HG02798 (cell line): ENCODE results near the gene FAM107A.
A peak's percentile ranks its signal among the peaks of the same experiment; 100 is the strongest.

Experiments used
- ATAC-seq: cut with Tn5 transposase; IDR thresholded peaks from one replicate; pipeline ENCODE4 v1.9.1; 2021; ENCODE audit warnings: mild to moderate bottlenecking; ENCODE audit not compliant: unreplicated experiment, poor library complexity

Gene FAM107A

GRCh38 chr3:58569287-58570001 is 7.7 kb downstream of the FAM107A start:
- ATAC-seq, result no peak

- peak; percentile 53 for ATAC-seq
Observed at GRCh38 chr3:58568572-58569286, 8.5 kb downstream of the FAM107A start.

GRCh38 chr3:58567251-58567515 is 10.0 kb downstream of the FAM107A start:
- ATAC-seq, result no peak

GRCh38 chr3:58566398-58567250 is 10.6 kb downstream of the FAM107A start:
- no peak for ATAC-seq

- ATAC-seq, result no peak
Observed at GRCh38 chr3:58565621-58566397, 11.4 kb downstream of the FAM107A start.

- ATAC-seq, result no peak
Observed at GRCh38 chr3:58564456-58565160, 12.6 kb downstream of the FAM107A start.

- no peak for ATAC-seq
Observed at GRCh38 chr3:58564054-58564453, 13.1 kb downstream of the FAM107A start.

GRCh38 chr3:58563386-58564035 is 13.7 kb downstream of the FAM107A start:
- no peak for ATAC-seq

GRCh38 chr3:58562498-58562897 is 14.7 kb downstream of the FAM107A start:
- ATAC-seq, result no peak

GRCh38 chr3:58560771-58561311 is 16.4 kb downstream of the FAM107A start:
- no peak for ATAC-seq

- no peak for ATAC-seq
Observed at GRCh38 chr3:58559586-58559985, 17.6 kb downstream of the FAM107A start.

GRCh38 chr3:58557491-58557890 is 19.7 kb downstream of the FAM107A start:
- ATAC-seq, result no peak

- ATAC-seq, result no peak
Observed at GRCh38 chr3:58556761-58557221, 20.4 kb downstream of the FAM107A start.

GRCh38 chr3:58556001-58556400 is 21.2 kb downstream of the FAM107A start:
- ATAC-seq, result no peak

GRCh38 chr3:58555203-58555602 is 22.0 kb downstream of the FAM107A start:
- no peak for ATAC-seq

- ATAC-seq, result no peak
Observed at GRCh38 chr3:58553003-58553402, 24.2 kb downstream of the FAM107A start.

- ATAC-seq, result no peak
Observed at GRCh38 chr3:58551636-58552180, 25.5 kb downstream of the FAM107A start.

- ATAC-seq, result no peak
Observed at GRCh38 chr3:58544541-58544940, 32.6 kb downstream of the FAM107A start.
